Measurements from ENCODE around the gene MKI67. TPM values are rescaled to one million over a fixed set of nuclear protein-coding genes. Genes with fewer than 3 reads are reported as not detected.
A peak's percentile ranks its signal among the peaks of the same experiment; 100 is the strongest.

The MKI67 gene
- total and polyA plus RNA-seq, 2 of the 13 experiments (the other 11 are each of a cell fraction or from before 2014, with no cell fraction given) = 6.7 to 22.9 TPM

- H3K9ac ChIP-seq (ENCODE audit: insufficient read depth, low read depth, low read length) = no peak overlapping the region
- H4K20me1 ChIP-seq (ENCODE audit: insufficient read depth, low read length) = no peaks in the 10 kb centered on the region
- ChIA-PET CTCF (ENCODE audit: low intra/inter-chr PET ratio, low total read pairs) (no interaction called here), POLR2A (no interaction called here)
- peak overlapping the region in 1 of 3 experiments; percentile 21; a peak in 1 of 6 replicates for H3K4me3 ChIP-seq (replicated peaks in 1 of 3; ENCODE audit: insufficient read depth in 1 of 3, low read depth in 2 of 3, low read length in 3 of 3)
- BruUV-seq (replicated peaks) = no TSS peak
- intact Hi-C loops (cut with micrococcal nuclease; ENCODE audit: unreplicated experiment) = loop anchor here (5.0 kb wide), 1 partner anchor 135 kb away; no protein-coding TSS in a partner anchor
- no peak overlapping the region for H2AFZ ChIP-seq (ENCODE audit: low read length)
- no peak for DNase-seq (ENCODE audit: low spot score)
- H3K4me1 ChIP-seq (ENCODE audit: insufficient read depth, low read length) = no peaks in the 10 kb centered on the region
- ATAC-seq = peak; percentile 46
- WGBS (ENCODE audit: low lambda C conversion rate) = 6% methylated on average over 3 of the region's 21 CpGs
- H3K4me2 ChIP-seq (ENCODE audit: low read depth, low read length) = no peak overlapping the region
- H3K27ac ChIP-seq (ENCODE audit: extremely low read length, insufficient read depth, low read length) = no peak overlapping the region
- no peaks in the 10 kb centered on the region for H3K36me3 ChIP-seq (replicated peaks in 1 of 2; ENCODE audit: control insufficient read depth in 1 of 2, insufficient read depth in 2 of 2, low read length in 2 of 2)
- H3K9me3 ChIP-seq (ENCODE audit: low read length) = no peaks in the 10 kb centered on the region
- in situ Hi-C loops (cut with HindIII; ENCODE audit: extremely low pct_ligation_motif_present, low pct_unique_long_range_greater_than_20kb) = loop anchor here (25.0 kb wide), 1 partner anchor 460 kb away; no protein-coding TSS in a partner anchor
- H3K79me2 ChIP-seq (ENCODE audit: insufficient read depth, low read length) = no peaks in the 10 kb centered on the region
- H3K27me3 ChIP-seq (ENCODE audit: control insufficient read depth in 1 of 2, insufficient read depth in 2 of 2, low read length in 2 of 2) = peaks cover 4 to 45% of the 10 kb centered on the region in 2 experiments; a peak in 4 of 5 replicates
- FAIRE-seq = no peak
- TF ChIP-seq HMGXB4 (CRISPR knock-in tag; IDR thresholded peaks at IDR 0.05; ENCODE audit: borderline replicate concordance in 1 of 2, low read depth in 1 of 2) (no peak), ZFYVE20 (CRISPR knock-in tag; IDR thresholded peaks at IDR 0.05; ENCODE audit: borderline replicate concordance, low read depth) (no peak), ZBTB34 (CRISPR knock-in tag; IDR thresholded peaks at IDR 0.05) (no peak), MAZ (IDR thresholded peaks at IDR 0.05; ENCODE audit: borderline replicate concordance, low read depth, low read length) (no peak), MAZ (CRISPR knock-in tag; IDR thresholded peaks at IDR 0.05; ENCODE audit: low read depth) (no peak), JUND (CRISPR knock-in tag; IDR thresholded peaks at IDR 0.05) (no peak), RFXANK (CRISPR knock-in tag; IDR thresholded peaks at IDR 0.05) (no peak), THAP9 (CRISPR knock-in tag; IDR thresholded peaks at IDR 0.05; ENCODE audit: borderline replicate concordance) (no peak), ZSCAN30 (CRISPR knock-in tag; IDR thresholded peaks at IDR 0.05) (no peak), PHF20 (CRISPR knock-in tag; IDR thresholded peaks at IDR 0.05) (no peak), ZNF75D (CRISPR knock-in tag; IDR thresholded peaks at IDR 0.05; ENCODE audit: borderline replicate concordance) (no peak), MBNL3 (CRISPR knock-in tag; conservative IDR thresholded peaks at IDR 0.05) (no peak), THAP7 (CRISPR knock-in tag; IDR thresholded peaks at IDR 0.05) (no peak), ZNF670 (CRISPR knock-in tag; IDR thresholded peaks at IDR 0.05; ENCODE audit: borderline replicate concordance) (no peak), ZIK1 (CRISPR knock-in tag; IDR thresholded peaks at IDR 0.05; ENCODE audit: borderline replicate concordance, low read depth) (no peak), IRF2 (CRISPR knock-in tag; IDR thresholded peaks at IDR 0.05) (no peak), ZNF607 (CRISPR knock-in tag; IDR thresholded peaks at IDR 0.05; ENCODE audit: borderline replicate concordance) (no peak)
Observed at GRCh38 chr10:128077155-128077875, 48.9 kb downstream of the MKI67 start.
